ENCODE results near the gene IFNW1.
"Not testable (repeated sequence)": the region's sequence is repeated elsewhere in the genome, so short reads cannot be mapped to it uniquely, and the experiment has no call there.

IFNW1 gene

DNA sequence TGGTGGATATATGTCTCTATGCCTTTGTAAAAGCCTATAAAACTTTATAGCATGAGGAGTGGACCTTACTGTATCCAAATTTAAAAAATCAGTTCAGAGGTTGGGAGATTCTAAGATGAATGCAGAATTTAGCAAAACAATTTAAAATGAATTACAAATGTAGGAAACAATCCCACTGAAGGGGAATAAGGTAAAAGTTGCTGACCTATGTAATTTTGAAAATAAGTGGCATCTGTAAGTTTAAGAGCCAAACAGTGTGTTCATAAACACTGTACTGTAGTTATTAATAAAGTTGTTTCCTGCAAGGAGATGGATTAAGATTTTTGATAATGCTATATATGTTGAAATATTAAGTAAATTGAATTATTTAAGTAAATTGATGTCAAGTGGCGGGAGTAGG is 4.6 kb downstream of the IFNW1 start:
- DNase-seq (ENCODE audit: low read depth in 2 of 2) = no peak
- TF ChIP-seq, protein P1, sequence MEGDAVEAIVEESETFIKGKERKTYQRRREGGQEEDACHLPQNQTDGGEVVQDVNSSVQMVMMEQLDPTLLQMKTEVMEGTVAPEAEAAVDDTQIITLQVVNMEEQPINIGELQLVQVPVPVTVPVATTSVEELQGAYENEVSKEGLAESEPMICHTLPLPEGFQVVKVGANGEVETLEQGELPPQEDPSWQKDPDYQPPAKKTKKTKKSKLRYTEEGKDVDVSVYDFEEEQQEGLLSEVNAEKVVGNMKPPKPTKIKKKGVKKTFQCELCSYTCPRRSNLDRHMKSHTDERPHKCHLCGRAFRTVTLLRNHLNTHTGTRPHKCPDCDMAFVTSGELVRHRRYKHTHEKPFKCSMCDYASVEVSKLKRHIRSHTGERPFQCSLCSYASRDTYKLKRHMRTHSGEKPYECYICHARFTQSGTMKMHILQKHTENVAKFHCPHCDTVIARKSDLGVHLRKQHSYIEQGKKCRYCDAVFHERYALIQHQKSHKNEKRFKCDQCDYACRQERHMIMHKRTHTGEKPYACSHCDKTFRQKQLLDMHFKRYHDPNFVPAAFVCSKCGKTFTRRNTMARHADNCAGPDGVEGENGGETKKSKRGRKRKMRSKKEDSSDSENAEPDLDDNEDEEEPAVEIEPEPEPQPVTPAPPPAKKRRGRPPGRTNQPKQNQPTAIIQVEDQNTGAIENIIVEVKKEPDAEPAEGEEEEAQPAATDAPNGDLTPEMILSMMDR (IDR thresholded peaks at IDR 0.05; ENCODE audit: low read depth, low read length) = no peak
- H3K4me3 ChIP-seq (replicated peaks in 1 of 2; ENCODE audit: low read depth in 2 of 2, low read length in 2 of 2) = no peak overlapping the region

DNA sequence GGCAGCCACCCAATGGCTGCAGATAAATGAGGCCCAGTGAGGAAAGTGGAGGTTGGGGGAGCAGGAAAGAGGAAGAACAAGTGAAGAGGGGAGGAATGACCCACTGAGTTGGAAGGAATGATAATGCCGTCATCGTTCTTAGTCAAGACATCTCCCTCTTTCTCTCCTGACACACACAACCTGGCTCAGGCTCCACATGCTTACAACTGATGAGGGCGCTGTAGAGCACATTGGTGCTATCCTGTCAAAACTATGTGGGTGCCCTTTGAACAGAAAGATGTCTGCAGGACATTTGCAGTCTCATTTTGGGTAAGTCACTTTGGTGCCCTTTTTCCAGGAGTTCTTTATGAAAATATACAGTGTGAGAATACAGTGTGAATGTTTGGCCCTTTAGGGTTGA is 5.9 kb downstream of the IFNW1 start:
- no peak overlapping the region for H3K4me3 ChIP-seq (replicated peaks in 1 of 2; ENCODE audit: low read depth in 2 of 2, low read length in 2 of 2)
- TF ChIP-seq, protein P1 (IDR thresholded peaks at IDR 0.05; ENCODE audit: low read depth, low read length) = no peak
- DNase-seq (ENCODE audit: low read depth in 2 of 2) = no peak

DNA sequence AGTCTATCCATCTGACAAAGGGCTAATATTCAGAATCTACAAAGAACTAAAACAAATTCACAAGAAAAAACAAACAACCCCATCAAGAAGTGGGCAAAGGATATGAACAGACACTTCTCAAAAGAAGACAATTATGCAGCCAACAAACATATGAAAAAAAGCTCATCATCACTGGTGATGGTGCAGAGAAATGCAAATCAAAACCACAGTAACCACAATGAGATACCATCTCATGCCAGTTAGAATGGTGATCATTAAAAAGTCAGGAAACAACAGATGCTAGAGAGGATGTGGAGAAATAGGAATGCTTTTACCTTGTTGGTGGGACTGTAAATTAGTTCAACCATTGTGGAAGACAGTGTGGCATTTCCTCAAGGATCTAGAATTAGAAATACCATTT is 13.4 kb downstream of the IFNW1 start:
- not testable (repeated sequence) for H3K4me3 ChIP-seq (replicated peaks in 1 of 2; ENCODE audit: low read depth in 2 of 2, low read length in 2 of 2); DNase-seq (ENCODE audit: low read depth in 2 of 2)

DNA sequence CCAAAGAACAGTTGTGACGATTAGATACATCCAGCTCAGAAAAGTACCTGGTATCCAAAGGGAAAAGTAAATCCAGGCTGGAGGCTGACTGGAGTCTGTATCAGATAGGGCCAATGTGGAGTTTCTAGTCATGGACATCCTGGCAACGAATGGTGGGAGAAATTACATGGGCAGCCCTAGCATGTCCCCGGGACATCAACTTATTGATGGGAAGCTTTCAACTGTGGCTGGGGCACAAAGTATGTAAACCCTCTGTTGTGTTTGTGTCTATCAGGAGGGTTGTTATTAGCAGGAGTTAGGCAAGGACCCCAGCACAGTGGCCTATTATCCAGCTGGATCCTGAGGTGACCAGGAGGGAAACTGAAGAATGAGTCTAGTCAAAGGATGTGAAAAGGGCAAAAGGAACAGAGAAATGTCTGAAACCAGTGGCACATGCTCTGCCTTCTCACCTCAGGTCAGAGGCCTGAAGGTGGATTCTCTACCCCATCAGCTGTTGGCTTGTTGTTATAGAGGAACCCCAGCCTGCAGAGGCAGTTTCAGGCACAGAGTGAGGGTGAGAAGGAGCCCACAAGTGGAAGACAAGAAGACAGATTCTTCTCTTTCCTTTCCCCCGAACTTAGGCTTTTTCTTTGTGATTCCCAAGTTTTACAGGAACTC is 19.9 kb downstream of the IFNW1 start:
- DNase-seq (ENCODE audit: low read depth in 2 of 2) = no peak
- H3K4me3 ChIP-seq (replicated peaks in 1 of 2; ENCODE audit: low read depth in 2 of 2, low read length in 2 of 2) = no peak overlapping the region
- TF ChIP-seq, protein P1 (IDR thresholded peaks at IDR 0.05; ENCODE audit: low read depth, low read length) = no peak

DNA sequence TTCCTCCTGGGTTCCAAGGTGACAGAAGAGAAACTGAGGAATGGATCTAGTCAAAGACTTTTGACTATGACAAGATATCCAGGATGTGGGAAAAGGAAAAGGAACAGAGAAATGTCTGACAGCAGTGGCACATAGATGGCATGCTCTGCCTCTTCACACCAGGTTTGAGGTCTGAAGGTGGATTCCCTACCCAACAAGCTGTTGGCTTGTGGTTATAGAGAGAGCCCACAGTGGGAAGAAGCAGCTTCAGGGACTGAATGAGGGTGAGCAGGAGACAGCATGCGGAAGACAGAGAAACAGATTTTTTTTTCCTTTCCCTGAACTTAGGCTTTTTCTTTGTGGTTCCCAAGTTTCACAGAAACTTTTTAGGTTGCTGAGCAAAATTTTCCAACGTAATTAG is 20.6 kb downstream of the IFNW1 start:
- no peak for DNase-seq (ENCODE audit: low read depth in 2 of 2)
- H3K4me3 ChIP-seq (replicated peaks in 1 of 2; ENCODE audit: low read depth in 2 of 2, low read length in 2 of 2) = no peak overlapping the region
- TF ChIP-seq, protein P1 (IDR thresholded peaks at IDR 0.05; ENCODE audit: low read depth, low read length) = no peak

DNA sequence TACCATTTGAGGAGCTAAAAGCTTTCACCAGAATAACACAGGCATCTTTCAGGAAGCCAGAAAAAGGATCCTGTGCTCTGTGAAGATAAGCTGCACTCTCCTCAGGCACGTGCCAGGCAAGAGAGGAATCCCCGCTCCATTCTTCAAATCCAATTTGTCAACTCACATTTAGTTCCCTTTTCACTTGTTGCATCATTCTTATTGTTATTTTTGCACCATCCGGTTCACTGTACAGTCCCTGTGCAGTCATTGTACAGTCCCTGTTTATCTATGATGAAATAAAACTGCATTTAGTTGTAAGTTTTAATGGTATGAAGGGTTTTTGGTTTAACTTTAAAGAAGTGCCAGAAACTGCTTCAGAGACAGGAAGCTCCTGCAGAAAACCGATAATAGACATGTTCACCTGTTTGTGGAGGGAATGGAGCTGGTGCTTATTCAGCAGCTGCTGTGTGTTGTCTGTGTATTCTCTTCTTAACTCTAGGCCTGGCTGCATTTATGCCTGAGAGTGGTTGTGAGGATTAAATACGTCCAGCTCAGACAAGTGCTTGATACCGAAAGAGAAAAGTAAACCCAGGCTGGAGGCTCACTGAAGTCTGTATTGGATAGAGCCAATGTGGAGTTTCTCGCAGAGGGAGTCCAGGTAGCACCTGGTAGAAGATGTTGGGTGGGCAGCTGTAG is 22.4 kb downstream of the IFNW1 start:
- DNase-seq (ENCODE audit: low read depth in 2 of 2) = peak; percentile 4 to 11
- TF ChIP-seq, protein P1 (IDR thresholded peaks at IDR 0.05; ENCODE audit: low read depth, low read length) = no peak
- H3K4me3 ChIP-seq (replicated peaks in 1 of 2; ENCODE audit: low read depth in 2 of 2, low read length in 2 of 2) = no peak overlapping the region

DNA sequence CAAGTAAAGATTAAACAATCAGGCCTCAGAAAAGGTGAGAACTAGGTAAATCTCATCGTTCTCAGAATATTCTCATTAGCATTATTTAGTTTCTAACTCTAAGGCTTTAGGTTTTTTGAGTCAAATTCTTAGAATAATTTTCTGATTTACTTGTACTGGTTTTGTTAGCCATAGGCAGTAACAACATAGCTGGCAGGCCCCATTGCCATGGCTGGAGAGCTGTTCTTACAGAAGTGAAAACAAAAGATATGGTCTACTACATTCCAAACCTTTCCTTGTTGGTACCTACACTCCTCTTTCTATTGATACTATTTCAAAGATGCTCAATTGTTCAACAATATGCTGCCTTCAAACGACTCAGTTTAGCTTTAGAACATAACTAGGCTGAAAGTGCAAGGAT is 27.3 kb downstream of the IFNW1 start:
- no peak for DNase-seq (ENCODE audit: low read depth in 2 of 2)
- TF ChIP-seq, protein P1 (IDR thresholded peaks at IDR 0.05; ENCODE audit: low read depth, low read length) = no peak
- H3K4me3 ChIP-seq (replicated peaks in 1 of 2; ENCODE audit: low read depth in 2 of 2, low read length in 2 of 2) = no peak overlapping the region

Measured in cardiac fibroblast (primary cell).